ENCODE measurements around the gene FZR1.

The FZR1 gene

DNA sequence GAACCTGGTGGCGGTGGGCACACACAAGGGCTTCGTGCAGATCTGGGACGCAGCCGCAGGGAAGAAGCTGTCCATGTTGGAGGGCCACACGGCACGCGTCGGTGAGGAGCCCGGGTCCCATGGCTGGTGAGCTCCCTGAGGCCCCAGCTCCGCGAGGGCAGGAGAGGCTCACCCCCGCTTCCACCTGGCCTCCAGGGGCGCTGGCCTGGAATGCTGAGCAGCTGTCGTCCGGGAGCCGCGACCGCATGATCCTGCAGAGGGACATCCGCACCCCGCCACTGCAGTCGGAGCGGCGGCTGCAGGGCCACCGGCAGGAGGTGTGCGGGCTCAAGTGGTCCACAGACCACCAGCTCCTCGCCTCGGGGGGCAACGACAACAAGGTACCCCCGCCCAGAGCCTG is 25.6 kb downstream of the FZR1 start:
- no peak for DNase-seq (ENCODE audit: low read depth)

DNA sequence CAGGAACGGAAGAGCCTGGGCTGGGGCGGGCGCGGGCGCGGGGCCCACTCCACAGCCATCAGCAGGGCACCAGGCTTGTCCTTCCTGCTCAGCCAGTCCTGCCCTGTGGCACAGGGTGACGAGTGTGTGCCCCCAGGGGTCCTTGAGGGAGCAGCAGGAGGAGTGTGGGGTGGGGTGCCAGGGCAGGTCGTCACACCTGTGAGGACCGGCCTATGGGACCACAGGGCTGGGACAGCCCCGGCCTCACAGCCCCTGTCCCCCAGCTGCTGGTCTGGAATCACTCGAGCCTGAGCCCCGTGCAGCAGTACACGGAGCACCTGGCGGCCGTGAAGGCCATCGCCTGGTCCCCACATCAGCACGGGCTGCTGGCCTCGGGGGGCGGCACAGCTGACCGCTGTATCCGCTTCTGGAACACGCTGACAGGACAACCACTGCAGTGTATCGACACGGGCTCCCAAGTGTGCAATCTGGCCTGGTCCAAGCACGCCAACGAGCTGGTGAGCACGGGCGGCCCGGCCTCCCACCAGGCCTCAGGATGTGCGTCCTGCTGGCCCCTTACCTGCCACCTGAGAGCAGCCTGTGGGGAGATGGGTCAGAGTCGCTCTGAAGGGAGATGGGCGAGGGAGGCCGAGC is 26.2 kb downstream of the FZR1 start:
- DNase-seq (ENCODE audit: low read depth), result no peak

DNA sequence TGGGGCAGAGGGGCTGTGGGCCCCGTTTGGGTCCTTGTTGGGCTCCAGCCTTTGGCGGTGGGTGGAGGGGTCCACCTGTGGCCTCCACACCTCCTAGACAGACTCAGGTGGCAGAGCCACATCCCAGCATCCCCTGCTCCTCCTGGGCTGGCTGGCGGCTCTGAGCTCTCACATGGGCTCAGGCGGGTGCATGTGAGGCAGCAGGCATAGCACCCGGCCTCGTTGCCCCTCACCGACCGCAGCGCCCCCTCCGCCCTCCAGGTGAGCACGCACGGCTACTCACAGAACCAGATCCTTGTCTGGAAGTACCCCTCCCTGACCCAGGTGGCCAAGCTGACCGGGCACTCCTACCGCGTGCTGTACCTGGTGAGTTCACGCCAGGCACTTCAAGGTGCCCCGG is 26.9 kb downstream of the FZR1 start:
- DNase-seq (ENCODE audit: low read depth), result no peak

DNA sequence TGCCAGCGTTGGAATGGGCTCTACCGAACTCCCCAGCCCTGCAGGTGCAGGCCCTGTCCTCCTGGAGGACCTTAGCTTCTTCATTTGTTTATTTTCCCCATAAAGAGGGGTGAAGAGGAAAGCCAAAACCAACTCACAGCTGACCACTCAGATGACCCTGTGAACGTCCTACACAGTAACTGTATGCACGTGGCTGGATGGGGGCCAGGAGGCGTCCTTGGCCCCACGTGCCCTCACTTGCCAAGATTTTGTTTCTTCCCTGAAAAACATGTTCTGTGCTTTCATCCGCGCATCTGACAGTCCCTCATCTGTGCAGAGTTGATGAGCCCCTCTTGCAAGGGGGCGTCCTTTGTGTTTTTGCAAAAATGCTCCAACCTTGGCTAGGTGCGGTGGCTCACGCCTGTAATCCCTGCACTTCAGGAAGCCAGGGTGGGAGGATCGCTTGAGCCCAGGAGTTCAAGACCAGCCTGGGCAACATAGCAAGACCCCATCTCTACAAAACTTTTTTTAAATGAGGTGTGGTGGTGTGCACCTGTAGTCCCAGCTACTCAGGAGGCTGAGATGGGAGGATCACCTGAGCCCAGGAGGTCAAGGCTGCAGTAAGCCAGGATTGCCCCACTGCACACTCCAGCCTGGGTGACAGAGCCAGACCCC is 27.6 kb downstream of the FZR1 start:
- no peak for DNase-seq (ENCODE audit: low read depth)

DNA sequence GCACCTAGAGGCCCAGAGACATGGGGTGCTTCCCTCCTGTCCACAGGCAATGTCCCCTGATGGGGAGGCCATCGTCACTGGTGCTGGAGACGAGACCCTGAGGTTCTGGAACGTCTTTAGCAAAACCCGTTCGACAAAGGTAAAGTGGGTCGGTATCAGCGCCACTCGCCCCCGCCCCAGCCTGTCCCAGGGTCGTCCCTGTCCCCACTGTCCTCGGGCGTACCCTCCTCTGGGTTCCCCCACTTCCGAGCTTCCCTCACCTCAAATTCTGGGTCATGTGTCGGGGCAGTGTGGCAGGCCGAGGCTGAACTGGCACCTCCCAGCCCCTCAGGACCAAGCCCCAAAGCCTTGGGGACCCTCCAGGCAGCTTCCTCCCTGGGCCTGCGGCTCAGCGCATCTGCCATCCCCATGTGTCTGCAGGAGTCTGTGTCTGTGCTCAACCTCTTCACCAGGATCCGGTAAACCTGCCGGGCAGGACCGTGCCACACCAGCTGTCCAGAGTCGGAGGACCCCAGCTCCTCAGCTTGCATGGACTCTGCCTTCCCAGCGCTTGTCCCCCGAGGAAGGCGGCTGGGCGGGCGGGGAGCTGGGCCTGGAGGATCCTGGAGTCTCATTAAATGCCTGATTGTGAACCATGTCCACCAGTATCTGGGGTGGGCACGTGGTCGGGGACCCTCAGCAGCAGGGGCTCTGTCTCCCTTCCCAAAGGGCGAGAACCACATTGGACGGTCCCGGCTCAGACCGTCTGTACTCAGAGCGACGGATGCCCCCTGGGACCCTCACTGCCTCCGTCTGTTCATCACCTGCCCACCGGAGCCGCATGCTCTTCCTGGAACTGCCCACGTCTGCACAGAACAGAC is 28.5 kb downstream of the FZR1 start:
- no peak for DNase-seq (ENCODE audit: low read depth)

DNA sequence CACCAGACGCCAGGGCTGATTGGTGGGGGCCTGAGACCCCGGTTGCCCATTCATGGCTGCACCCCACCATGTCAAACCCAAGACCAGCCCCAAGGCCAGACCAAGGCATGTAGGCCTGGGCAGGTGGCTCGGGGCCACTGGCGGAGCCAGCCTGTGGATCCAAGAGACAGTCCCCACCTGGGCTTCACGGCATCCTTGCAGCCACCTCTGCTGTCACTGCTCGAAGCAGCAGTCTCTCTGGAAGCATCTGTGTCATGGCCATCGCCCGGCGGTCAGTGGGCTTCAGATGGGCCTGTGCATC is 29.1 kb downstream of the FZR1 start:
- no peak for DNase-seq (ENCODE audit: low read depth)

DNA sequence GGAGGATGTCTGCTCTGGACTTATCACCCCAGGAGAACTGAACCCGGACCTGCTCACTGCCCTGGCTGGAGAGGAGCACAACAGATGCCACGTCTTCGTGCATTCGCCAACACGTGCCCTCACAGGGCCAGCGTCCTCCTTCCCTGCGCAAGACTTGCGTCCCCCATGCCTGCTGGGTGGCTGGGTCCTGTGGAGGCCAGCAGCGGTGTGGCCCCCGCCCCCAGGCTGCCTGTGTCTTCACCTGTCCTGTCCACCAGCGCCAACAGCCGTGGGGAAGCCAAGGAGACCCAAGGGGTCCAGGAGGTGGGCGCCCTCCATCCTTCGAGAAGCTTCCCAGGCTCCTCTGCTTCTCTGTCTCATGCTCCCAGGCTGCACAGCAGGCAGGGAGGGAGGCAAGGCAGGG is 29.5 kb downstream of the FZR1 start:
- DNase-seq (ENCODE audit: low read depth), result no peak

DNA sequence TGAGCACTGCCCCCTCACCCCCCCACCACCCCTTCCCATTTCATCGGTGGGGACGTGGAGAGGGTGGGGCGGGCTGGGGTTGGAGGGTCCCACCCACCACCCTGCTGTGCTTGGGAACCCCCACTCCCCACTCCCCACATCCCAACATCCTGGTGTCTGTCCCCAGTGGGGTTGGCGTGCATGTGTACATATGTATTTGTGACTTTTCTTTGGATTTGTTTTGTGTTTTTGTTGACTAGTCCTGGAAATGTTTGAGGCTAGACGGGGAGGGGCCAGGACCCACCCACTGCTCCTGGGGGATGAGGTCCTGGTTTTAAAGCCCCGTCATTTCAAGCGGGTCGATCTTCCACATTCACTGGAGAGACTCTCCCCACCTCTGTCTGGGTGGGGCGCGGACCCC is 29.9 kb downstream of the FZR1 start:
- DNase-seq (ENCODE audit: low read depth), result no peak

DNA sequence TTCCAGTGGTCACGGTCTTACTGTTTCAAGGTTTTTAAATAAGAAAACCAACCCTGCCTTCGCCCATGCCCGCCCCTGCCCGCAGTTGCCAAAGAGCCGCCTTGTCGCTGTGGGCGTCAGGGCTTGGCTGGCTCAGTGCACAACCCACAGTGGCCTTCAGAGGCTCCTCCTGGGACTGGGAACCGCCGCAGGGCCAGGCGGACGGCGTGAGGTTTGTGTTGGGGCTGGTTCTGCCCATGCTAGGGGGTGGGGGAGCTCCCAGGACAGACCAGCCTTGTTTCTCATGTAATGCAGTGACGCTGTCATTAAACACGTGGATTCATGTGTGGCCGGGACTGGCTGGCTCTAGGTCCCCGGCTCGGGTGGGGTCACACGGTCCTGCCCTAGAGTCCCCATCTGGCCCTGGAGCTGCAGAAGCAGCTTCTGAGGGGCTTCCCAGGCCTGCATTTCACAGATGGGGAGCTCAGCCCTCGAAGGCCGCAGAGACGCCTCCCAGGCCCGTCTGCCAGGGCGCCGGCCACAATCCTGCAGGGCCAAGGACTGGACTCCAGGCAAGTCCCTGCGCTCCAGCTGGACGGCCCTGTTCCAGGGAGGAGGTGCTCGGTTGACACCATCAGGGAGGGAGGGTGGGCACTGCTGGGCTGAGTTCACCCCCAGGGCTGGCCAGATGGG is 30.5 kb downstream of the FZR1 start:
- no peak for DNase-seq (ENCODE audit: low read depth)

DNA sequence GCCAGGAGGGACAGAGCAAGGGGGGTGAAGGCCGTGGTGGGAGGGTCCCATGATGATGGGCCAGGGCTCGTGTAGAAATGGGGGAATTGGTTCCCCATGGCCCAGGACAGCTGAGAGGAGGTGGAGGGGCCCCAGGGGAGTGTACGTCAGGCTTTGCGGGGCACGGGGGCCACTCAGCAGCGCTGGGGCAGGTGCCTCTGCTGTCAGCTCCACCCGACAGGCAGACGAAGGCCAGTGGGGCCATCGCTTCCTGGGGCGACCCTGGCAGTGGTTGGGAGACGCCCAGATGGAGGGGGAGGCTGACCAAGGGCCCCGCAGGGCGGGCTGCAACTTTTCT is 31.0 kb downstream of the FZR1 start:
- DNase-seq (ENCODE audit: low read depth), result no peak

DNA sequence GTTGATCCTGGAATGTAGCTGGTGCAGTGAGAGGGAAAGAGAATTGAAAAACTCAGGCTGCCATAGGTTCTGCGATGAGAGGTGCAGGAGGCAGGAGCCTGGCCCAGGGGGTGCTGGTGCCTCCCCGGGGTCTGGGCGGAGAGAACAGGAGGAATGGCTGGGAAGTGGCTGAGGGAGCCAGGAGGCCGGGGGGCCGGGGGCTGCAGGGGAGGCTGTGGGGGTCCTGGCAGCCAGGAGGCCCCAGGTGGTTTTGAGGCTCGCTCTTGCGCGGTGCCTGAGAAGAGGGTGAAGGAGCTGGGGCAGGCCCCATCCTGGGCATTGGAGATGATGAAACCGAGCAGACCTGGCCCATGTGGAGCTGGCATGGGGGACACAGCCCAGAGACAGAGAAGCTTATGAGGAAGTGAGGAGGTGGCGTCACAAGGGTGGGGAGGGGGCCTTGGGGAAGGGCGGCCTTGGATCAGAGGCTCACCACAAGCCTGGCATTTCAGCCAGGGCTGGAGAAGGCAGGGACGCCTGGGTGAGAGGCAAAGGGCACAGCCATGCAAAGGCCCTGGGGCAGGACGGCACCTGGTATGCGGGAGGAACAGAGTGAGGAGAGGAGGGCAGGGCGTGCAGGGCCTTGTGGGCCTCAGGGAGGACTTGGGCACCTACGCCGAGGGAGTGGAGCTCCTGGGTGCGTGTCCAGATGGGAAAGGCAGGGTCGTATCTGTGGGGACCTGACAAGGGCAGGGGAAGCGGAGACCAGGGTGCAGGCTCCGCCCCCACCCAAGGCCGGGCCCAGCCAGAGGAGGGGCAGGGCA is 31.5 kb downstream of the FZR1 start:
- DNase-seq (ENCODE audit: low read depth), result no peak

DNA sequence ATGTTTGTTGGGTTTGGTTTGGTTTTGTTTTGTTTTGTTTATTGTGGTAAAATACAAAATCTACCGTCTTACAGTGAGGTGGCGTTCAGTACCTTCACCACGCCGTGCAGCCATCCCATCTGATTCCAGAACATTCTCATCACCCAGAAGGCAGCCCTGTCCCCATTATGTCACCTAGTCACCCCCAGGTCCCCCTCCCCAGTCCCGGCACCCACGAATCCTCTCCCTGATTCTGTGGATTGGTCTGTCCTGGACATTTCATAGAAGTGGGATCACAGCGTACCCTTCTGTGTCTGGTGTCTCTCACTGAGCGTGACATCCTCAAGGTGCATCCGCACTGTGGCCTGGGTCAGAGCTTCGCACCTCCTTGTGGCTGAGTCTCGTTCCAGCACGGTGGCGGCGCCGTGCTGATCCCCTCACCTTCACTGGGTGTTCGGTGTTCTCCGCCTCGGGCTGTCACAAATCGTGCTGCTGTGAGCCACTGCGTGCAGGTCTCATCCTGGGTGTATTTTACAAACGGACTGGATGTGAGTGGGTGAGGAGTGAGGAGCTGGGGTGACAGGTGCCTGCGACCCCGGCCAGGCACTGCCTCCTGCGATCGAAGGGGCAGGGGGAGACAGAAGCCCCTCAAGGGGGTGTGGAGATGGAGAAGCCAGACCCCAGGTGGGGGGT is 32.3 kb downstream of the FZR1 start:
- DNase-seq (ENCODE audit: low read depth), result no peak

DNA sequence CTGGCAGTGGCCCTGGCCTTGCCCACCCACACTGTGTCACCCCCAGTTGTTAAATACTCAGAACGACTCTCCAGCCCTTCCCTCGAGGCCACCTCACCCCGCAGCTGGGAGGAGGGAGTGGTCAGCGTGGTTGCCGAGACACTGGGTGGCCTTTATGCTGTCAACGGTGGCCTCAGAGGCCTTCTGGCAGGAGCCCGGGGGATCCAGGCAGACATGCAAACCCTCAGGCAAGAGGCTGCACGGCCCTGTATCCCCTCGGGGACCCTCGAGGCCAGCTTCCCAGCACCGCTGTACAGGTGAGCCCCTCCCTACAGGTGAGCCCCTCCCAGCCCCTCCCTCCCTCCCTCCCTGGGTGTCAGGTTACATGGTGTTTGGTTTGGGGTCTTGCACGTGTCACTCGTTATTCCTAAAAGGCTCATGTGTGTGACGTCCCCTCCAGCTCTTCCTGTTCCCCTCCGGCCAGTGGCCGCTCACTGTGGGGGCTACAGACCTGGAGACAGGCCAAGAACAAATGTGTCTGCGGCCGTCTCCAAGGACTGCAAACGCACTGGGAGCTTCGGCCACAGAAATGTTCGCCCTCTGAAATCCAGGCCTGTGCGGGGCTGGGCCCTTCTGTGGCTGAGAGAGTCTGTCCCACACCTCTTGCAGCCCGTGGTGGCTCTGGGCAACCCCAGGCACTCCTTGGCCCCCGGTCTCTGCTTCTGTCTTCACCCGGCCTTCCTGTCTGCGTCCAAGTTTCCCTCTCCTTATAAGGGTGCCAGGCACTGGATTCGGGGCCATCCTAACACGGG is 33.0 kb downstream of the FZR1 start, which contains the start of gene TEKTIP1:
TEKTIP1 (plus strand) TSS at position 210 of the 791 bp plus-strand sequence; CDS start at position 214, 4 bp downstream.
- DNase-seq (ENCODE audit: low read depth), result no peak

DNA sequence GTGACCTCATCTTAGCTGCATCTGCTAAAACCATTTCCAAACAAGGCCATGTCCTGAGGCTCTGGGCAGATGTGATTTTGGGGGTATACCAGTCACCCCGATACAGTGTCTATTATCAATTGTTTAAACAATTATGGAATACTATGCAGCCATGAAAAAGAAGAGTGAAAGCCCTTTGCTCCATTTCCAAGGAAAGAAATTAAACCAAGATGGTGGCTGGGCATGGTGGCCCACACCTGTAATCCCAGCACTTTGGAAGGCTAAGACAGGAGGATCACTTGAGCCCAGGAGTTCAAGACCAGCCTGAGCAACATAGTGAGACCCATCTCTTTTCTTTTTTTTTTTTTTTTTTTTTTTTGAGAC is 33.6 kb downstream of the FZR1 start:
- DNase-seq (ENCODE audit: low read depth), result no peak

DNA sequence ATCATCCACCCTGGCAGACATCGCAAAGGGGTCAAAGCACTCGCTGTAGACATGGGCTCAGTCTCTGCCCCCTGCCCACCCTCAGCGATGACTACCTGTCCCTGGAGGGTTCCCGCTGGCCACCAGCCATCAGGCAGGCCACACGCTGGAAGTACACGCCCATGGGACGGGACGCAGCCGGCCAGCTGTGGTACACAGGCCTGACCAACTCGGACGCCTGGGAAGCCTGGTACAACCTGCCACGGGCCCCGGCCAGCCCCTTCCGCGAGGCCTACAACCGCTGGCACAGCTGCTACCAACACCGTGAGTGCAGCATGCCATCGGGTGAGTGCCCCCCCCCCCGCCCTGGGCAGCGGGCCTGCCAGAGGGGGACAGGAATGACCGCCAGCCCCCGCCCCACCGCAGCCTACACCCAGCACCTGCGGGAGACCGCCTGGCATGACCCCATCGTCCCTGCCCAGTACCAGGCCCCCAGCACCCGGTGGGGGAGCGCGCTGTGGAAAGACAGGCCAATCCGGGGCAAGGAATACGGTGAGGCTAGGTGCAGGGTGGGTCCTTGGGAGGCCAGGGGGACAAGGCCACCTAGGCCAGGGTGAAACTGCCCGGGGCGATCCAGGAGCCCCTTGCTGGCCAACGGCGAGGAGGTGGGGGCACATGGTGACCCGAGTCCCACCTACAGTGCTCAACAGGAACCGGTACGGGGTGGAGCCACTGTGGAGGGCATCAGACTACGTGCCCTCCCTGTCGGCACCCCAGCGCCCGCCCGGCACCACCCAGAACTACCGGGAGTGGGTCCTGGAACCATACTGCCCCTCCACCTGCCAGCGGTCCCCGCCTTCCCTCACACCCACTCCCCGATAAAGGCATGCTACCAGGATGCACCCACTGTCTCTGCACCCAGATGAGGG is 37.3 kb downstream of the FZR1 start:
- DNase-seq (ENCODE audit: low read depth), result no peak

DNA sequence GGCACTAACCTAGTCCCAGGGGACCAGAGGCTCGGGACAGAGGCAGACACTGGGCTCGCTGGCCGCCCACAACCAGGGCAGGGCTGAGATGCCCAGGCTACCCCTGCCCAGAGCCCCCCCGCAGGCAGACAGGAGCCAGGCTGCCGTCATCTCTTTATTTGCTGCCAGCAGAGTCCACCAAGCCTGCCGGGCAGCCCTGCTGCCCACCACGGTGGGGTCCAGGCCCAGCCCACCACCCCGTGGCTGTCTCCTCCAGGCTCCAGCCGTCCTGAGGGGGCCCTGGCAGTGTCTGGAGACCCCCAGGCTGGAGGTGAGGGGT is 37.9 kb downstream of the FZR1 start:
- no peak for DNase-seq (ENCODE audit: low read depth)

DNA sequence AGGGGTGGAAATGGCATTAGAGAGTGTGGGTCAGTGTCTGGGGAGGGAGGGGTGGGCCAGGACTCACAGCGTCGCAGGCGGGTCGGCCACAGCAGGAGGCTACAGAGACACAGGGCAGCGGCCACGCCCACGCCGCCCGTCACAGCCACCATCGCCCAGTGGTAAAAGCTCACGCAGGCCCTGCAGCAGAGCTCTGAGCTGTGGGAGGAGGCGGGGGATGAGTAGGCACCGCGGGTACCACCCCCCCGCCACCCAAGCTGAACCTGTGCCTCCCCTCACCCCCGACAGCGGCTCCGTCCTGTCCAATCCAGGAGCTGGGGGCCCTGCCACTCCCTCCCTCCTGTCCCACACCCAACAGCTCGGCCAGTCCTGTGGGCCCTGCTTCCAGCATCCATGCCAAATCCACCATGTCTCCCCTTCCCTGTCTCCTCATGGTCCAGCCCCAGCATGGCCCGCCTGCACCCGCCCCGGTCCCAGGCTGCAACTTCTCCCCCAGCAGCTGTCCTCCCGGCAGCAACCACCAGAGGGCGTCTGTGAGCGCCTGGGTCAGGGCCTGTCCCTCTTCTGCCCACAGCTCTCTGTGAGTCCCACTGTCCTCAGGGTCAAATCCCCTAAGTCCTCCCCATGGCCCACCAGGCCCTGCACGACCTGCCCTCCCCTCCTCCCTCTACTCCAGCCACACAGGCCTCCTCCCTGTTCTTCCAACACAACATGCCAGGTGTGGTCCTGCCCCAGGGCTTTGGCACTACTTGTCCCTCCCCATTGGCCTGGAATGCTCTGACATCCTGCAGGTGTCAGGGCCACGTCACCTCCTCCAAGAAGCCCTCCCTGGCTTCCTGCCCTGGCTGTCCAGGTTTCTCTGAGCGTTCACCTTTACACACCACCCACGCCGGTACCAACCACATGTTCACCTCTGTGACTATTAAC is 38.9 kb downstream of the FZR1 start:
- DNase-seq (ENCODE audit: low read depth), result peak; percentile 63

DNA sequence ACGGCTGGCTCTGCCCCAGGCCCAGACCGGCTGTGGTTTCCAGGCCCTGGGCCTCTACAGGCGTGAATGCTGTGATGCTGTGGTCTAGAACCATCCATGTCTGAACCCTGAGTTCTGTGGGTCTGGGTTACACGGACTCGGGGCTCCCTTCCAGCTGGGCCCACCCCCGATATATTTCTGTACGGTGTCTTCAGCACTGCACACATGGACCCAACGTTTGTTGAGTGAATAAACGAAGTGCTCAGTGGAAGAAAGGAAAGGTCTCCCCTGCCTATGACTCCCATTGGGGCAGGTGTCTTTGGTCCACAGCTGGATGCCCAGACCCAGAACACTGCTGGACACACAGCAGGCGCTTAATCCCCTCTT is 39.5 kb downstream of the FZR1 start:
- DNase-seq (ENCODE audit: low read depth), result no peak

DNA sequence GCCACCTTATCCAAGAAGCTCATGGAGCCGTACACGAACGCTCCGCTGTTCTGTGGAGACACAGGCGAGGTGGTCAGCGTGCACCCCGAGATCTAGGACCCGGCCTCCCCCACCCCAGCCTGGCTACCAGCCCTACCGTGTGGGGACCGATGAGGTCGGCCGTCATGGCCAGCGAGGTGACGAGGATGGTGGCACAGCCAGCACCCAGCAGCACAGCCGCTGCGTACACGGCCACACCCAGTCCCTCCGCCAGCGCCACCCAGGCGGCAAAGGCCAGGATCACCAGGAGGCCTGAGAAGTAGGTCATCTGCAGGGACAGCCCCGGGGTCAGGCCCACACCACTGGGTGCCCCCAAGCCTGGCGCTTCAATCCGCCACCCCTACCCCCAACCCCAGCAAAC is 40.0 kb downstream of the FZR1 start:
- DNase-seq (ENCODE audit: low read depth), result no peak

Measured in activated T-helper 1 cell treated with Interleukin-2 at 50 U/mL for 16 hours (primary cell).